Measurements from ENCODE around the gene POU2F2. TPM values are rescaled to one million over a fixed set of nuclear protein-coding genes. Genes with fewer than 3 reads are reported as not detected.

POU2F2 gene
- 1 to 10 TPM in 3 of 4 donors, under 1 TPM in 1; 0.56 to 3.2 (median 1.5) TPM for total RNA-seq

GRCh38 chr19:42132030-42132628 lies at the start of gene POU2F2:
Gene POU2F2, minus strand, starts transcription at chr19:42132446. Its CDS starts 35 bp downstream, at chr19:42132411.
- ATAC-seq (ENCODE audit: low FRiP score) (no peak), DNase-seq (ENCODE audit: low spot score) (no peak)
- TF ChIP-seq, protein P1, sequence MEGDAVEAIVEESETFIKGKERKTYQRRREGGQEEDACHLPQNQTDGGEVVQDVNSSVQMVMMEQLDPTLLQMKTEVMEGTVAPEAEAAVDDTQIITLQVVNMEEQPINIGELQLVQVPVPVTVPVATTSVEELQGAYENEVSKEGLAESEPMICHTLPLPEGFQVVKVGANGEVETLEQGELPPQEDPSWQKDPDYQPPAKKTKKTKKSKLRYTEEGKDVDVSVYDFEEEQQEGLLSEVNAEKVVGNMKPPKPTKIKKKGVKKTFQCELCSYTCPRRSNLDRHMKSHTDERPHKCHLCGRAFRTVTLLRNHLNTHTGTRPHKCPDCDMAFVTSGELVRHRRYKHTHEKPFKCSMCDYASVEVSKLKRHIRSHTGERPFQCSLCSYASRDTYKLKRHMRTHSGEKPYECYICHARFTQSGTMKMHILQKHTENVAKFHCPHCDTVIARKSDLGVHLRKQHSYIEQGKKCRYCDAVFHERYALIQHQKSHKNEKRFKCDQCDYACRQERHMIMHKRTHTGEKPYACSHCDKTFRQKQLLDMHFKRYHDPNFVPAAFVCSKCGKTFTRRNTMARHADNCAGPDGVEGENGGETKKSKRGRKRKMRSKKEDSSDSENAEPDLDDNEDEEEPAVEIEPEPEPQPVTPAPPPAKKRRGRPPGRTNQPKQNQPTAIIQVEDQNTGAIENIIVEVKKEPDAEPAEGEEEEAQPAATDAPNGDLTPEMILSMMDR (IDR thresholded peaks at IDR 0.05), result no peak

DNA sequence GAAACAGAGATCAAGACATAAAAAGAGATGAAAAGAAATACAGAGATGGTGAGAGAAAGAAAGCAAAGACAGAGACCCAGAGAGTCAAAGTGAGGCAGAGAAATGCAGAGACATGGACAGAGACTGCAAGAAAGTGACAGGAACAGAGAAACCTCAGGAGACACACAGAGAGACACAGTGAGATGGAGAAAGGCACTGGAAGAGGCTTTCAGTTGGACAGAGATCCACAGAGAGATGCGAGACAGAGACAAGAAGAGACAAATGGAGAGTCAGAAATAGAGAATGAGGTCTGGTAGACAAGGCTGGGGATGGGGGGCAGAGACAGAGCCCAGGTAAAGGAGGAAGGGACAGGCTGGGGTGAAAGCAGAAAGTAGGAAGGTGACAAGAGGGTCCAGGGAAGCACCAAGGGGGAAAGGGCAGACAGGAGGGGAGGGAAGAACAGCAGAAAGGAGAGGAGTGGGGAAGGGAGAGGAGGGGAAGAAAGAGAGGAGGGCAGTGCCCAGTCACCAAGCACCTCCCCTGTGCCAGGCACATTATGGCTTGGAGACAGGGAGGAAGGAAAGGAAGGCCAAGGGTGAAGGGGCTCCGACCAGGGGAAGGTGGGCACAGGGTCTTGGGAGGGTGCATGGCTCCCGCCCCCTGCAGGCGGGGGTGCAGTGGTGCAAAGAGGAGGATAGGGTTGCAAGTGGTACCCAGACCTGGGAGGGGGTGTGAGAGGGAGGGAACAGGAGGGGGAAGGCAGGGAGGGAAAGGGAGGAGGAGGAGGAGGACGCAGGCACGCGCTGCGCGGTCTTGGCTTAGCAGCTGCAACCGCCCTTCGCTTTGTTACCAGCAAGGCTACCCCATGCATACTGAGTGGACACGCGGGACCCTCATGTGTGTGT lies 46.8 kb upstream of the POU2F2 start:
- DNase-seq (ENCODE audit: low spot score) (no peak), ATAC-seq (ENCODE audit: low FRiP score) (no peak)
- TF ChIP-seq, protein P1 (IDR thresholded peaks at IDR 0.05), result no peak

DNA sequence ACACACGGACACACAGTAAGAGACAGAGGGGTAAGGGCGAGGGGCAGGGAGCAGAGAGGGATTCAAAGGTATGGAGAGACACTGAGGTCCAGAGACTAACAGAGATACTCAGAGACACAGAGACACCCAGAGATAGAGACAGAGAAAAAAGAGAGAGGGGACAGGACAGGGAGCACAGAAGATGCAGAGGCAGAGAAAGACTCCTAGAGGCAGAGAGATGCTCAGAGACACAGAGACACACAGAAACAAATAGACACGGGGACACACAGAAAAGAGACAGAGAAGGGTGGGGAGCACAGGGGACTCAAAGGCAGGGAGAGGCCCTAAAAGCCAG lies 45.4 kb upstream of the POU2F2 start:
- TF ChIP-seq, protein P1 (IDR thresholded peaks at IDR 0.05), result no peak
- DNase-seq (ENCODE audit: low spot score), result no peak
- ATAC-seq (ENCODE audit: low FRiP score), result no peak

DNA sequence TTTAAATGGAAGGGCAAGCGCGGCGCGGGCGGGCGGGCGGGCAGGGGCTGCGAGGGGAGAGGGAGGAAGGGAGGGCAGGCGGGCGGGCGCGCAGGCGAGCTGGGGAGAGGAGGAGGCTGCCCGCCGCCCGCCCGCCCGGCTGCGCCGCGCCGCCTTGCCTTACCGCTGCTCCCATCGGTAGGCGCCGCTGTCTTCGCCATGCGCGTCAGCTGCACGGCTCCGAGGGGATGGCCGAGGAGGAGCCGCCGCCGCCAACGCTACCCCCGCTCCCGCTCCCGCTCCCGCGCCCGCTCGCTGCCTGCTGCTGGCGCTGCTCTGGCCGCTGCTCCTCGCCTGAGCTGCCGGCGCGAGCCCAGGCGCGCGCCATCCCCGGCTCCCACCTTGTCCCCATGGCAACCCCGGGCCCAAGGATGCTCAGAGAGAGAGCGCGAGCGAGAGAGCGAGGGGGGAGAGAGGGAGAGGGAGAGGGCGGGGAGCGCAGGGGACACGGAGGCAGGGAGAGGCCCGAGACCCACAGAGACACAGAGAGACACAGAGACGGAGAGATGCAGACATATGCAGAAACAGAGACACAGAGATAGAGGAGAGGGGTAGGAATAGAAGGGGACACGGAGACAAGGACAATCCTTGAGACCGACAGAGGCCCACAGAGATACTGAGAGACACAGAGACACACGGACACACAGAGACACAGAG lies 44.9 kb upstream of the POU2F2 start:
- TF ChIP-seq, protein P1 (IDR thresholded peaks at IDR 0.05), result no peak
- peak; percentile 46 for DNase-seq (ENCODE audit: low spot score)
- ATAC-seq (ENCODE audit: low FRiP score), result peak; percentile 90

- ATAC-seq (ENCODE audit: low FRiP score), result peak; percentile 53
- TF ChIP-seq, protein P1 (IDR thresholded peaks at IDR 0.05), result no peak
- no peak for DNase-seq (ENCODE audit: low spot score)
These were observed 44.4 kb upstream of the POU2F2 start for GRCh38 chr19:42176649-42176989.

DNA sequence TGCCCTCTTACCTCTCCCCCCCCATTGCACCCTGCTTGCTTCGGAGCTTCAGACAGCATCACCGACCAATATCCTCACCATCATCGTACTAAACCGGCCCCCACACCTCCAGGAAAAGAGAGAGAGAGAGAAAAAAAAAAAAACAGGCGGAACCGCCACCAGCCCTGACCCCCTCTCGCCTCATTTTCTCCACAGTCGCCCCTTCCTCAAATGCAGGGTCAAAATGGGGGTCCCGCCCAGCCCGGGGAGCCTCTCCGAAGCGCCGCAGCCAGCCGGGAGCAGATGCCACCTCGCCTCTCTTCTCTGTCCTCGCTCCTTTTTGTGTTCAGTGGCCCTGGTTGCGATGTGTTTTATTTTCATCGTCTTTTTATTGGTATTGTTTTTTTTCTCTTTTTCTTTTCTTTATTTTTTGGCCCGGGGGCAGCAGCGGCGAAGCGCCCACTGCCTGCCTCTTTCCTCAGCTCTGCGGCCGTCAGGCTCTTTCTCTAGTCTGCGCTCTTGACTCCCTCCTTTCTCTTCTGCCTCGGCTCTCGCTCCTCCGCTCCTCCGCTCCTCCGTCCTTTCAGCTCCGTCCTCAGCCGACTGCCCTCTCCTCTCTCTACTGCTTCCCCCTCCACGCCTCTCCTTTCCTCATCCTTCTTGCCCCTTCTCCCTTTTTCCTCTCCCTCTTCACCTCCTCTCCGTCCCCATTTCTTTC lies 43.9 kb upstream of the POU2F2 start:
- TF ChIP-seq, protein P1 (IDR thresholded peaks at IDR 0.05), result no peak
- DNase-seq (ENCODE audit: low spot score) (no peak), ATAC-seq (ENCODE audit: low FRiP score) (no peak)
